ENCODE data around the gene CREBRF. TPM values are rescaled to one million over a fixed set of nuclear protein-coding genes. Genes with fewer than 3 reads are reported as not detected.
A peak's percentile ranks its signal among the peaks of the same experiment; 100 is the strongest.

The CREBRF gene
- total and polyA plus RNA-seq, 9 of the 15 experiments (the other 6 are each of a cell fraction or from before 2014, with no cell fraction given) = 1.1 to 4.9 (median 2.9) TPM

DNA sequence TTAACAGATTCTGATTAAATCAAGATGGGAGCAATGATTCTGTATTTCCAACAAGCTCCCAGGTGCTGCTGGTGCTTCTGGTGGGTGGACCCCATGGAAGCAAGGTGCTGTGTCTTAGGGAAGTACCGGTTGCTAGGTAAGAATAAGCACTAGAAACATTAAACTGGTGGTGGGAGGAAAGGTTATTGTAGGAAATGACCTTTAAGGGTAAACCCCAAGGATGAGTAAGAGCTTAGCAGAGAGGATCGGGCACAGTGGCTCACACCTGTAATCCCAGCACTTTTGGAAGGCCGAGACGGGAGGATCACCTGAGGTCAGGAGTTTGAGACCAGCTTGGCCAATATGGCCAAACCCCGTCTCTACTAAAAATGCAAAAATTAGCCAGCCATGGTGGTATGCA, 16.2 kb upstream of the CREBRF start (continued):
- TF ChIP-seq, protein P1, sequence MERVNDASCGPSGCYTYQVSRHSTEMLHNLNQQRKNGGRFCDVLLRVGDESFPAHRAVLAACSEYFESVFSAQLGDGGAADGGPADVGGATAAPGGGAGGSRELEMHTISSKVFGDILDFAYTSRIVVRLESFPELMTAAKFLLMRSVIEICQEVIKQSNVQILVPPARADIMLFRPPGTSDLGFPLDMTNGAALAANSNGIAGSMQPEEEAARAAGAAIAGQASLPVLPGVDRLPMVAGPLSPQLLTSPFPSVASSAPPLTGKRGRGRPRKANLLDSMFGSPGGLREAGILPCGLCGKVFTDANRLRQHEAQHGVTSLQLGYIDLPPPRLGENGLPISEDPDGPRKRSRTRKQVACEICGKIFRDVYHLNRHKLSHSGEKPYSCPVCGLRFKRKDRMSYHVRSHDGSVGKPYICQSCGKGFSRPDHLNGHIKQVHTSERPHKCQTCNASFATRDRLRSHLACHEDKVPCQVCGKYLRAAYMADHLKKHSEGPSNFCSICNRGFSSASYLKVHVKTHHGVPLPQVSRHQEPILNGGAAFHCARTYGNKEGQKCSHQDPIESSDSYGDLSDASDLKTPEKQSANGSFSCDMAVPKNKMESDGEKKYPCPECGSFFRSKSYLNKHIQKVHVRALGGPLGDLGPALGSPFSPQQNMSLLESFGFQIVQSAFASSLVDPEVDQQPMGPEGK (CRISPR knock-in tag; IDR thresholded peaks at IDR 0.05; ENCODE audit: borderline replicate concordance) = no peak
- TF ChIP-seq, protein P2, sequence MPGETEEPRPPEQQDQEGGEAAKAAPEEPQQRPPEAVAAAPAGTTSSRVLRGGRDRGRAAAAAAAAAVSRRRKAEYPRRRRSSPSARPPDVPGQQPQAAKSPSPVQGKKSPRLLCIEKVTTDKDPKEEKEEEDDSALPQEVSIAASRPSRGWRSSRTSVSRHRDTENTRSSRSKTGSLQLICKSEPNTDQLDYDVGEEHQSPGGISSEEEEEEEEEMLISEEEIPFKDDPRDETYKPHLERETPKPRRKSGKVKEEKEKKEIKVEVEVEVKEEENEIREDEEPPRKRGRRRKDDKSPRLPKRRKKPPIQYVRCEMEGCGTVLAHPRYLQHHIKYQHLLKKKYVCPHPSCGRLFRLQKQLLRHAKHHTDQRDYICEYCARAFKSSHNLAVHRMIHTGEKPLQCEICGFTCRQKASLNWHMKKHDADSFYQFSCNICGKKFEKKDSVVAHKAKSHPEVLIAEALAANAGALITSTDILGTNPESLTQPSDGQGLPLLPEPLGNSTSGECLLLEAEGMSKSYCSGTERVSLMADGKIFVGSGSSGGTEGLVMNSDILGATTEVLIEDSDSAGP (CRISPR knock-in tag; IDR thresholded peaks at IDR 0.05) = no peak
- TF ChIP-seq HDGF (IDR thresholded peaks at IDR 0.05) = no peak

DNA sequence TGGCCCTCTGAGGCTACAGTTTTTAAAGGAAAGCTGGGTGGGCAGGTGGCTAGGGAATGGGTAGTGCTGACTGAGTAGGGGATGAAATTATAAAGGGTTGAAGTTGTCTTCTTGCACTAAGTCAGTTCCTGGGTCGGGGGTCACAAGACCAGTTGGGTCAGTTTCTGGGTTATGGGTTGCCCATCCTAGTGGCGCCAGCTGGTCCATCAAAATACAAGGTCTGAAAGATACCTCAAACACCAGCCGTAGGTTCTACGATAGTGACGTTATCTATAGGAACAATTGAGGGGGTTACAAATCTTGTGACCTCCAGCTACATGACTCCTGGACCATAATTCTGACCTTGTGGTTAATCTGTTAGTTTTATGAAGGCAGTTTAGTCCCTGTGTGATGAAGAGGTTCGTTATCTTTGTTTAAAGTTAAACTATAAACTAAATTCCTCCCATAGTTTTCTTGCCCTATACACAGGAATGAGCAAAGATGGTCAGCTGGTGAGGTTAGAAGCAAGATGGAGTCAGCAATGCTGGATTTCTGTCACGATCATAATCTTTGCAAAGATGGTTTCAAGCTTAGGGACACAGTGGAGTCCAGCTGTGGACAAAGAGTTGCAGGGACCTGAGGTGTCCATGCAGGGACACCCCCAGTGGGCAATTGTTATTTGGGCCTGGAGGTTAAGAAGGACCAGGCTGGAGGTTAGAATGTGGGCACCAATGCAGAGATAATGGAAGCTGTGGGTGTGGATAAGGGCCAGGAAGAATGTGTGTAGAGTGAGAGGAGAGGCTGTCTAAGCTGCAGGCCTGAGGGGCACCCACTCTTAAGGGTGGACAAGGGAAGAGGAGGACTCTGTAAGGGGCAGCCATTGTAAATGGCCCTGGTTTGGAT, 14.0 kb upstream of the CREBRF start:
- 0 out of 3 replicates have a peak, but pooled peaks have one; percentile 17 for ATAC-seq
- no peaks in the 10 kb centered on the region for H3K79me2 ChIP-seq (ENCODE audit: control insufficient read depth, insufficient read depth, low read length)
- no peaks in the 10 kb centered on the region for H3K27me3 ChIP-seq (ENCODE audit: control insufficient read depth in 2 of 2, insufficient read depth in 2 of 2, low read length in 2 of 2)
- no TSS peak for BruUV-seq (replicated peaks)
- intact Hi-C loops (cut with micrococcal nuclease) (no loop called here), in situ Hi-C loops (cut with MboI) (no loop called here)
- POLR2A ChIA-PET = interaction anchor here (0.5 to 1.1 kb wide), 3 partner anchors 13 to 24 kb away, joined by 3 to 4 read pairs (median 3); no protein-coding TSS in a partner anchor
- no peaks in the 10 kb centered on the region for H3K9me3 ChIP-seq (replicated peaks; ENCODE audit: control insufficient read depth, insufficient read depth, low read depth, low read length)
- H4K20me1 ChIP-seq (replicated peaks; ENCODE audit: control insufficient read depth, insufficient read depth, low read length) = no peaks in the 10 kb centered on the region
- H3K9me1 ChIP-seq (ENCODE audit: control insufficient read depth, insufficient read depth, low read length) = no peaks in the 10 kb centered on the region
- DNase-seq (ENCODE audit: extremely low read depth in 1 of 4, low spot score in 3 of 4) = no peak
- H2AFZ ChIP-seq (ENCODE audit: low read depth, low read length) = no peak overlapping the region
- H3K4me1 ChIP-seq (replicated peaks in 1 of 2; ENCODE audit: control insufficient read depth in 2 of 2, insufficient read depth in 2 of 2, low read length in 2 of 2) = peaks cover 0 to 6% of the 10 kb centered on the region in 2 experiments; a peak in 3 of 5 replicates
- TF ChIP-seq FOXK1 (CRISPR knock-in tag; IDR thresholded peaks at IDR 0.05; ENCODE audit: borderline replicate concordance) (no peak), ZKSCAN1 (IDR thresholded peaks at IDR 0.05; ENCODE audit: low read depth, low read length) (no peak), ZNF780A (CRISPR knock-in tag; IDR thresholded peaks at IDR 0.05) (no peak), SRSF9 (IDR thresholded peaks at IDR 0.05; ENCODE audit: borderline replicate concordance, low read depth, low read length) (no peak), TAF9B (IDR thresholded peaks at IDR 0.05; ENCODE audit: partially characterized antibody) (no peak), ZKSCAN8 (CRISPR knock-in tag; IDR thresholded peaks at IDR 0.05) (no peak), ZNF263 (CRISPR knock-in tag; IDR thresholded peaks at IDR 0.05; ENCODE audit: borderline replicate concordance) (no peak), NFE2L1 (tag; IDR thresholded peaks at IDR 0.05; ENCODE audit: borderline replicate concordance, low read depth) (no peak), ESRRA (IDR thresholded peaks at IDR 0.05; ENCODE audit: borderline replicate concordance, low read depth) (no peak), TEAD2 (tag; IDR thresholded peaks at IDR 0.05) (no peak)
- TF ChIP-seq, protein P3, sequence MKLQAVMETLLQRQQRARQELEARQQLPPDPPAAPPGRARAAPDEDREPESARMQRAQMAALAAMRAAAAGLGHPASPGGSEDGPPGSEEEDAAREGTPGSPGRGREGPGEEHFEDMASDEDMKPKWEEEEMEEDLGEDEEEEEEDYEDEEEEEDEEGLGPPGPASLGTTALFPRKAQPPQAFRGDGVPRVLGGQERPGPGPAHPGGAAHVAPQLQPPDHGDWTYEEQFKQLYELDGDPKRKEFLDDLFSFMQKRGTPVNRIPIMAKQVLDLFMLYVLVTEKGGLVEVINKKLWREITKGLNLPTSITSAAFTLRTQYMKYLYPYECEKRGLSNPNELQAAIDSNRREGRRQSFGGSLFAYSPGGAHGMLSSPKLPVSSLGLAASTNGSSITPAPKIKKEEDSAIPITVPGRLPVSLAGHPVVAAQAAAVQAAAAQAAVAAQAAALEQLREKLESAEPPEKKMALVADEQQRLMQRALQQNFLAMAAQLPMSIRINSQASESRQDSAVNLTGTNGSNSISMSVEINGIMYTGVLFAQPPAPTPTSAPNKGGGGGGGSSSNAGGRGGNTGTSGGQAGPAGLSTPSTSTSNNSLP (IDR thresholded peaks at IDR 0.05; ENCODE audit: borderline replicate concordance, low read depth, low read length) = no peak
- H3K36me3 ChIP-seq (ENCODE audit: control insufficient read depth, insufficient read depth, low read length) = no peaks in the 10 kb centered on the region
- FAIRE-seq = no peak
- 21% methylated on average over 7 of the region's 7 CpGs for WGBS (ENCODE audit: insufficient coverage, low coverage, missing lambda C conversion rate)
- CTCF ChIA-PET (ENCODE audit: low intra/inter-chr PET ratio) = no interaction called here
- H3K4me3 ChIP-seq = no peak overlapping the region
- H3K4me2 ChIP-seq (ENCODE audit: insufficient read depth, low read length) = no peak overlapping the region
- no peak overlapping the region for H3K9ac ChIP-seq (ENCODE audit: insufficient read depth in 1 of 2, low read depth in 2 of 2, low read length in 2 of 2)
- H3K27ac ChIP-seq (ENCODE audit: extremely low read depth, low read depth, low read length) = no peak overlapping the region
